ENCODE measurements around the gene KLHL29. TPM values are rescaled to one million over a fixed set of nuclear protein-coding genes. Genes with fewer than 3 reads are reported as not detected.
A peak's percentile ranks its signal among the peaks of the same experiment; 100 is the strongest.

KLHL29 gene
- polyA plus RNA-seq, 1 of the 3 experiments (the other 2 are of a cell fraction), result 4.6 TPM

GRCh38 chr2:23386339-23387220, 1.6 kb downstream of the KLHL29 start:
- Histone ChIP-seq H3K79me2 (ENCODE audit: insufficient read depth) (0 out of 2 replicates have a peak, but pooled peaks cover 8% of the 10 kb centered on the region), H3K4me3 (ENCODE audit: low read depth in 2 of 2, low read length in 1 of 2) (peak overlapping the region; percentile 86 to 88), H3K27ac (ENCODE audit: low read depth in 2 of 2, low read length in 1 of 2) (no peak overlapping the region), H2AFZ (ENCODE audit: low read depth) (peak overlapping the region; percentile 85), H3K9ac (peak overlapping the region; percentile 63), H3K9me2 (no peaks in the 10 kb centered on the region), H3K4me1 (ENCODE audit: control insufficient read depth in 1 of 2, insufficient read depth in 2 of 2, low read depth in 1 of 2, low read length in 1 of 2) (peaks cover 9 to 19% of the 10 kb centered on the region in 2 experiments; a peak in 3 of 4 replicates), H4K20me1 (ENCODE audit: insufficient read depth) (peaks cover 7% of the 10 kb centered on the region; the same call in 1 of the 2 replicates), H3F3A (replicated peaks; ENCODE audit: insufficient read depth) (no peaks in the 10 kb centered on the region), H3K36me3 (replicated peaks in 1 of 2; ENCODE audit: control insufficient read depth in 1 of 2, insufficient read depth in 2 of 2, low read length in 1 of 2) (no peaks in the 10 kb centered on the region), H3K27me3 (ENCODE audit: insufficient read depth) (no peaks in the 10 kb centered on the region), H3K9me3 (no peaks in the 10 kb centered on the region), H3K4me2 (peak overlapping the region; percentile 99)
- CTCF ChIA-PET, result interaction anchor here (1.0 to 2.5 kb wide), 4 partner anchors 15 to 187 kb away, joined by 5 to 9 read pairs (median 6); no protein-coding TSS in a partner anchor
- TF ChIP-seq MXI1 (IDR thresholded peaks at IDR 0.05; ENCODE audit: low read depth, low read length) (peak; percentile 51; the same call in 1 of the 2 replicates), CTCF (IDR thresholded peaks at IDR 0.05) (peak; percentile 14; the same call in 1 of the 2 replicates), ELF1 (IDR thresholded peaks at IDR 0.05) (no peak), MAX (IDR thresholded peaks at IDR 0.05; ENCODE audit: low read depth) (0 out of 2 replicates have a peak, but pooled peaks have one; percentile 36), NFIC (IDR thresholded peaks at IDR 0.05; ENCODE audit: borderline replicate concordance) (no peak)
- POLR2A ChIA-PET, result no interaction called here
- peak; percentile 80 for DNase-seq
- WGBS (ENCODE audit: low lambda C conversion rate), result 2% methylated on average over 49 of the region's 91 CpGs

- H3K4me3 ChIP-seq (ENCODE audit: low read depth in 2 of 2, low read length in 1 of 2), result peak overlapping the region; percentile 86 to 88
- H3K36me3 ChIP-seq (replicated peaks in 1 of 2; ENCODE audit: control insufficient read depth in 1 of 2, insufficient read depth in 2 of 2, low read length in 1 of 2), result no peaks in the 10 kb centered on the region
- H3K79me2 ChIP-seq (ENCODE audit: insufficient read depth), result 0 out of 2 replicates have a peak, but pooled peaks cover 8% of the 10 kb centered on the region
- H3K27ac ChIP-seq (ENCODE audit: low read depth in 2 of 2, low read length in 1 of 2), result no peak overlapping the region
- H3K4me1 ChIP-seq (ENCODE audit: control insufficient read depth in 1 of 2, insufficient read depth in 2 of 2, low read depth in 1 of 2, low read length in 1 of 2), result peaks cover 9 to 19% of the 10 kb centered on the region in 2 experiments; a peak in 2 of 4 replicates
- H3K9ac ChIP-seq, result peak overlapping the region; percentile 63; the same call in 1 of the 2 replicates
- H3K9me3 ChIP-seq, result no peaks in the 10 kb centered on the region
- H2AFZ ChIP-seq (ENCODE audit: low read depth), result 0 out of 2 replicates have a peak overlapping the region, but pooled peaks have one; percentile 85
- no peaks in the 10 kb centered on the region for H3K27me3 ChIP-seq (ENCODE audit: insufficient read depth)
- DNase-seq, result no peak
- POLR2A ChIA-PET, result no interaction called here
- WGBS (ENCODE audit: low lambda C conversion rate), result 32% methylated on average over 9 of the region's 9 CpGs
- peak overlapping the region; percentile 99 for H3K4me2 ChIP-seq
- TF ChIP-seq MAX (IDR thresholded peaks at IDR 0.05; ENCODE audit: low read depth), result 0 out of 2 replicates have a peak, but pooled peaks have one; percentile 6
- no peak for TF ChIP-seq TAF1 (IDR thresholded peaks at IDR 0.05; ENCODE audit: borderline replicate concordance, low read depth, low read length)
- CTCF ChIA-PET, result interaction anchor here (0.6 to 2.5 kb wide), 5 partner anchors 15 to 387 kb away, joined by 3 to 9 read pairs (median 6); no protein-coding TSS in a partner anchor
- no peaks in the 10 kb centered on the region for H3K9me2 ChIP-seq
- H4K20me1 ChIP-seq (ENCODE audit: insufficient read depth), result peaks cover 7% of the 10 kb centered on the region; the same call in 1 of the 2 replicates
- no peaks in the 10 kb centered on the region for H3F3A ChIP-seq (replicated peaks; ENCODE audit: insufficient read depth)
Measured at GRCh38 chr2:23387221-23387550, 2.2 kb downstream of the KLHL29 start.

All from SK-N-SH (cell line).